KBM-7 (cell line): ENCODE data around the gene ENHO.
"Not testable (repeated sequence)": the region's sequence is repeated elsewhere in the genome, so short reads cannot be mapped to it uniquely, and the experiment has no call there.

ENCODE experiments used
- DNase-seq: peaks from one replicate; pipeline ENCODE4 v3.0.0-alpha.2; 2015
- in situ Hi-C: fragments of 300-500 bp; cut with MboI; formaldehyde crosslinking; loops from 2 replicates; pipeline ENCODE4 v1.14.3; 2020; ENCODE audit warnings: low sequenced_read_pairs, low pct_unique_long_range_greater_than_20kb, mixed read lengths

ENHO gene

GRCh38 chr9:34545497-34545896 lies 22.7 kb upstream of the ENHO start:
- in situ Hi-C loops = no loop called here
- DNase-seq = no peak

- in situ Hi-C loops = loop anchor here (5.0 kb wide), 1 partner anchor 48 kb away; no protein-coding TSS in a partner anchor
- no peak for DNase-seq
Observed at GRCh38 chr9:34544035-34544434, 21.2 kb upstream of the ENHO start.

- no peak for DNase-seq
- in situ Hi-C loops = loop anchor here (5.0 kb wide), 1 partner anchor 51 kb away; no protein-coding TSS in a partner anchor
Observed at GRCh38 chr9:34541540-34541939, 18.8 kb upstream of the ENHO start.

GRCh38 chr9:34540827-34541226 lies 18.0 kb upstream of the ENHO start:
- in situ Hi-C loops = loop anchor here (5.0 kb wide), 1 partner anchor 51 kb away; no protein-coding TSS in a partner anchor
- DNase-seq = no peak

GRCh38 chr9:34536685-34537084 lies 13.9 kb upstream of the ENHO start:
- in situ Hi-C loops = no loop called here
- no peak for DNase-seq

GRCh38 chr9:34532041-34532440 lies 9.3 kb upstream of the ENHO start:
- in situ Hi-C loops, DNase-seq: not testable (repeated sequence)

- in situ Hi-C loops = no loop called here
- DNase-seq = no peak
Observed at GRCh38 chr9:34526026-34526425, 3.2 kb upstream of the ENHO start.

GRCh38 chr9:34524349-34524748 lies 1.6 kb upstream of the ENHO start:
- DNase-seq = no peak
- in situ Hi-C loops = no loop called here

GRCh38 chr9:34522091-34522887 lies 501 bp downstream of the ENHO start:
- in situ Hi-C loops = no loop called here
- no peak for DNase-seq

- DNase-seq = no peak
- in situ Hi-C loops = no loop called here
Observed at GRCh38 chr9:34521406-34522045, 1.3 kb downstream of the ENHO start.

GRCh38 chr9:34520505-34521385 lies 2.0 kb downstream of the ENHO start:
- in situ Hi-C loops = no loop called here
- DNase-seq = no peak

- no peak for DNase-seq
- in situ Hi-C loops = no loop called here
Observed at GRCh38 chr9:34520096-34520495, 2.7 kb downstream of the ENHO start.

GRCh38 chr9:34519321-34520020 lies 3.3 kb downstream of the ENHO start:
- in situ Hi-C loops = no loop called here
- DNase-seq = no peak

GRCh38 chr9:34518896-34519295 lies 3.9 kb downstream of the ENHO start:
- no peak for DNase-seq
- in situ Hi-C loops = no loop called here

- in situ Hi-C loops = no loop called here
- no peak for DNase-seq
Observed at GRCh38 chr9:34518110-34518616, 4.6 kb downstream of the ENHO start.

- in situ Hi-C loops = no loop called here
- DNase-seq = no peak
Observed at GRCh38 chr9:34517185-34517584, 5.6 kb downstream of the ENHO start.

- DNase-seq = no peak
- in situ Hi-C loops = no loop called here
Observed at GRCh38 chr9:34515959-34516358, 6.8 kb downstream of the ENHO start.

GRCh38 chr9:34514816-34515215 lies 8.0 kb downstream of the ENHO start:
- in situ Hi-C loops = no loop called here
- DNase-seq = no peak

- DNase-seq = no peak
- in situ Hi-C loops = no loop called here
Observed at GRCh38 chr9:34514401-34514800, 8.4 kb downstream of the ENHO start.
